NCI-H2107 treated with DMSO at 0.1 percent for 48 hours (cell line): ENCODE results near the gene LRBA.
"Not testable (repeated sequence)": the region's sequence is repeated elsewhere in the genome, so short reads cannot be mapped to it uniquely, and the experiment has no call there.

Source experiments
- DNase-seq: peaks from one replicate; lab custom pipeline; 2025; ENCODE audit not compliant: unreplicated experiment; lab: John Stamatoyannopoulos, UW

Gene LRBA

DNA sequence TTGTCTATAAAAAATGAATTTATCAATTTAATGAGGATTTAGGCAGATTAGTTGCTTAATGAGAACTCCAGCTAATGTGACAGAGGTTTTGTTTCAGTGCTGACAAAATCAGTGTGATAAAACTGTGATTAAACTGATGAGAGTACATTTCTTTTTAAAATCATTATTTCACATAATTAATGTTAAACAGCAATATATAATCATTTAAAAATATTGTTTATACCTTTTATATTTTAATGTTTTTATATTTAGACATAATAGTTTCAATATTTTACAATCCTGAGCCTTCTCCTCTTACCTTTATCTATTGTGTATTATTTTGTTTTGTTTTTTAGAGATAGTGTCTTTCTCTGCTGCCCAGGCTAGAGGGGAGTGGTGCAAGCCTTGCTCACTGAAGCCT lies 480.3 kb downstream of the LRBA start:
- no peak for DNase-seq

GRCh38 chr4:150533673-150534072 lies 481.4 kb downstream of the LRBA start:
- DNase-seq, result no peak

GRCh38 chr4:150525321-150525868 lies 489.7 kb downstream of the LRBA start:
- no peak for DNase-seq

DNA sequence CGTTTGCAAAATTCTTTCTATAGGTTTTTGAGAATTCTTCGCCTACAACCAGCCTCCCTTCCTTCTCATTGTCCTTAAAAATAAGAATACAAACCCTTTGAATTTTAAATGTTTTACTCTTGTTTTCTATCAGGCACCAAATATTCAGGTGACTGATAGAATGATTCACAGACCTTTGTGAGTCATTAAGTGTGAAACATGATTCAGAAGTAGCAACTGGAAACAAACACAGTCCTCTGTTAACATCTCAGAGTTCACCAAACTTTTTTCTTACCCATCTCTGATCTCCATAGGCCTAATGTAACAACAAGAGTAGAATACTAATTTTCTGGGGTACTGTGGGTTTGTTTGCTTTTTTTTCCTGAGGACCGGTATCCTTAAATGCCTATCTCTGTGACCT lies 496.5 kb downstream of the LRBA start:
- DNase-seq, result no peak

GRCh38 chr4:150515135-150515534 lies 499.9 kb downstream of the LRBA start:
- no peak for DNase-seq

DNA sequence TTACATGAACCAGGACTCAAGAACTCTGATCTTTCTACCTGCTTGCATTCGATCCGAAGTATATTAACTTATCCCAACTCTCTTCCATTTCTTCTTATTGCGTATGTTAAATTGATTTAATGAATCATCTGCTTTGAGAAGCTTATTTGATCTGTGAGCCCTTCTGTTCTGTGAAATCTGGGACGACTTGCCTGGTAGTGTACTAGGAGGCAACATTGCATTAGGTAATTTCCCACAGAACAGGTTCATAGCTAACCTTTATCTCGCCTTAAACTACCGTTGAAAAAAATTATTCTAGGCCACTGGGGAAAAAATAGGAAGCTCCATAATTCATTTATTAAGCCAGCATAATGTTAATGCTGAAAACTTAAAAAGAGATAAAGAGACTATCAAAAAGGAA lies 500.4 kb downstream of the LRBA start:
- no peak for DNase-seq

- no peak for DNase-seq
Measured at GRCh38 chr4:150510176-150510865, 504.8 kb downstream of the LRBA start.

GRCh38 chr4:150507656-150508055 lies 507.4 kb downstream of the LRBA start:
- not testable (repeated sequence) for DNase-seq

GRCh38 chr4:150501983-150502382 lies 513.1 kb downstream of the LRBA start:
- no peak for DNase-seq

GRCh38 chr4:150501009-150501727 lies 513.9 kb downstream of the LRBA start:
- DNase-seq, result no peak

DNA sequence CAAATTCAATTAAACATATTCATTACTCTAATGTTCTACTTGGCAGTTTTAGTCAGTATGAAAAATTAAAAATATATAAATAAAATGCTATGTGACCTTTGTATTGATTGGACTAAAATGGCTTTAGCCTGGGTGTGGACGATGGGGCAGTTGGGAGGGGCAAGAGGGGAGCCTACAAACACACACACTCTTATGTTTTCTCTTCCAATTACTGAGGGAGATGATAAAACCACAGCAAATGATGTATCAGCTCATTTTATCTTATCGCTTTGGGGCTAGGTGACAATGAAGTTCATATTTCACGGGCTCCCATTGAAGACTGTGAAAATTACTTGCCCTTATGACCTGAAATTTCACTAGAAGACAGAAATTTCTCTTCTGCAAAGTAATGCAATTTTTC lies 517.5 kb downstream of the LRBA start:
- no peak for DNase-seq

- DNase-seq, result no peak
Measured at GRCh38 chr4:150495550-150495949, 519.5 kb downstream of the LRBA start.

DNA sequence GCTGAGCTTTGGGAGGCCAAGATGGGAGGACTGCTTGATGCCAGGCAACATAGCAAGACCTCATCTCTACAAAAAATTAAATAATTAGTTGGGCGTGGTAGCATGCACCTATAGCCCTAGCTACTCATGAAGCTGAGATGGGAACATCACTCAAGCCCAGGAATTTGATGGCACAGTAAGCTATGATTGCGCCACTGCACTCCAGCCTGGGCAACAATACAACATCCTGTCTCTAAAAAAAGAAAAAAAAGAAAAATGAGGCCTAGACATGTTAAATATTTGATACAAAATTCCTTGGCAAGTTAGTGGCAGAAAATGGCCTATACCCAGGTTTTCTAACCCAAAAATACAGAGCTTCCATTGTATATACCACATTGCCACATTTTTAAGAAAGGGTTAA lies 521.2 kb downstream of the LRBA start:
- no peak for DNase-seq

DNA sequence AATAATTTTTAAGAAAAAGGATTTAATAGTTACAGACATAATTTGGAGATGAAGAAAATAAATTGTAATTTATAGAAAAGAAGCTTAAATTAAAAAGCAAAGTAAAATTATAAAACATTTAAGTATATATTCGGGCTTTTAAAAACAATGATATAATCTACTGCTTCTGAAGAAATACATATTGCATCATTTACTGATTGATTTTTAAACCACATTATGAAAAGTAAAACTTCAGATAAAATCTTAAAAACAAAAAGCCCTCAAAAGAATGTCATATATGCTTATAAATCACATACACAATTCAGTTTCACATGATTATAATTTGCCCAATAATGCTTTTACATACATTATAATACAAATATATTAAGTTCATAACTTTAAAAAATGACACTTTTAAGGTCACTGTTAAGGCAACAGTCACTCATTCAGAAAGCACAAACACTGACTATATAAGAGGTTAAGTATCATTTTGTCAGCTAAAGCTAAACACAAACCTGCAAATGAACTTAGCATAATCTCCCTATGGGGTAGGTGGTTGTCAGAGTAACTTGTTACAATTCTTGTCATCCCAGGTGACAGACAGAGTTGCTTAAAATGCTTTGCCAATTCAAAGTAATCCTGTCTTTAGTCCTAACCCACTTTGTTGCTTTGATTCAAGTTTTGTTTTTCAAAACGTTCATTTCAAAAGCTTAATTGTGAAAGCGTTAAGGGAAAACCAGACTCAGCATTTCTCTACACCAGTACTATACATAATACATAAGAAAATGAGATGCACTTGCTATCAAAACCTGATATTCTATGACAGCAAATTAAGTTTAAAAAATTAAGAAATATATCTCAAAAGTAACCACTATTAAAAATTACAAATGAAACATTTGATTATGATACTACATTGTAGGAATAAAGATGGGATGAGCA lies 523.7 kb downstream of the LRBA start:
- no peak for DNase-seq

DNA sequence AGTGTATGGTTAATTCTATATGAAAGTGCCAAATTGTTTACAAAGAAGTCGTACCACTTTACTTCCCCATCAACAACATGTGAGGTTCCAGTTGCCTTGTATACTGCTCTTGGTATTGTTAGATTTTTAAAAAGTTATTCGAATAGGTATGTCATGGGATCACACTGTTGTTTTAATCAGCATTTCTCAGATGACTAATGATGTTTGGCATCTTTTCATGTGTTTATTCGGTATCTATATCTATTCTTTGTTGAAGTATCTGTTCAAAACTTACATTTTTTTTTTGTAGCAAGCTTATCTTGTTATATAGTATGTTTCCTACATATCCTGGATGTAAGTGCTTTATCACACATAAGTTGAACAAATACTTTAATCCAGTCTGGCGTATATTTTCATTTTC lies 532.5 kb downstream of the LRBA start:
- no peak for DNase-seq

GRCh38 chr4:150479657-150480056 lies 535.4 kb downstream of the LRBA start:
- no peak for DNase-seq

GRCh38 chr4:150477869-150478268 lies 537.2 kb downstream of the LRBA start:
- DNase-seq, result no peak

- DNase-seq, result no peak
Measured at GRCh38 chr4:150476776-150477175, 538.3 kb downstream of the LRBA start.

- DNase-seq, result no peak
Measured at GRCh38 chr4:150475763-150476162, 539.3 kb downstream of the LRBA start.

DNA sequence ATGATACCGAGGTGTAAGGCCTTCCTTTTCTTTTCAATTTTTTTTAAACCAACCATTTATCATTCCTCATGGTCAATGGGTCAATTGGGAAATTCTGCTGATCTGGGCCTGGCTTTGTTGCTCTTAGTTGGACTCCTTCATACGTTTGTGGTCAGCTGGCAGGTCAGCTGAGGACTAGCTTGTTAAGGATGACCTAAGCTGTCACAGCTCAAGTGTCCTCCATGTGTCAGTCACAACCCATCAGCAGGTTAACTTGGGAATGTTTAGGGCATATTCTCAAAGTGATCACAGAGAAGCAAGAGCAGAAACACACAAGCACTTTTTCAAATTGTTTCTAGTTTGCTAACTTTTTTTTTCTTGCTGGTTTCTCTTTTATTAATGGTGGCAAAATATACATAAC lies 550.6 kb downstream of the LRBA start:
- DNase-seq, result no peak

DNA sequence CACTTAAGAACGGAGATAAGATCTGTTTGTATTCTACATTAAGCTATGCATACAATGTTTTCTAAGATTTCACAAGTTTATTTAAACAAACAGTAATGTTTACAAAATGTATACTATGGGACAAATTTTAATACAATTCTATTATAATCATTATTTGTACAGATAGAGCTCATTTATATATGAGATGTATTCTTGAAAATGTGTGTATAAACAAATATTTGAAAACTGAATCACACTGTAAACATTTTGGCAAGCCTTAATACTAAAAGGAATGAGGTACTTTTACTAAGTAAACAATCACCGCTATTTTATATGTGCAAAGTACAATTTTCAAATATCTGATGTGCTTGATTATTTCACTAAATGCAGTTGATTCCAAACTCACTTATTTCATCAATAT lies 552.3 kb downstream of the LRBA start:
- no peak for DNase-seq
